ENCODE data around the gene ELL2.

Gene ELL2

DNA sequence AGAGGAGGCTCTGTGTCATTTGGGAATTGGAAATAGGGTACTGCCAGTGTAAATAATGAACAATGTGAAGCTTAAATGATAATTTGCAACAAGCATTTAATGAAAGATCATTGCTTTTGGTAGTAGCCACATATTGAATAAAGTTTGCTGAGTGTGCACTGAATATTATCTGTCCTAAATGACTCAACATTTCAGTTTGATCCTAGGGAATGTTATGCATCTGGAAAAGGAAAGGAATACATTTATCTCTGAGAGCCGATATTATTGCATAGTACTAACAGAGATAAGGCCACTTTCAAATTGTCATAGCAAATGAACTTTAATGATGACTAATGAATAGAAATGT is 8.7 kb upstream of the ELL2 start (continued):
- TF ChIP-seq, protein P1, sequence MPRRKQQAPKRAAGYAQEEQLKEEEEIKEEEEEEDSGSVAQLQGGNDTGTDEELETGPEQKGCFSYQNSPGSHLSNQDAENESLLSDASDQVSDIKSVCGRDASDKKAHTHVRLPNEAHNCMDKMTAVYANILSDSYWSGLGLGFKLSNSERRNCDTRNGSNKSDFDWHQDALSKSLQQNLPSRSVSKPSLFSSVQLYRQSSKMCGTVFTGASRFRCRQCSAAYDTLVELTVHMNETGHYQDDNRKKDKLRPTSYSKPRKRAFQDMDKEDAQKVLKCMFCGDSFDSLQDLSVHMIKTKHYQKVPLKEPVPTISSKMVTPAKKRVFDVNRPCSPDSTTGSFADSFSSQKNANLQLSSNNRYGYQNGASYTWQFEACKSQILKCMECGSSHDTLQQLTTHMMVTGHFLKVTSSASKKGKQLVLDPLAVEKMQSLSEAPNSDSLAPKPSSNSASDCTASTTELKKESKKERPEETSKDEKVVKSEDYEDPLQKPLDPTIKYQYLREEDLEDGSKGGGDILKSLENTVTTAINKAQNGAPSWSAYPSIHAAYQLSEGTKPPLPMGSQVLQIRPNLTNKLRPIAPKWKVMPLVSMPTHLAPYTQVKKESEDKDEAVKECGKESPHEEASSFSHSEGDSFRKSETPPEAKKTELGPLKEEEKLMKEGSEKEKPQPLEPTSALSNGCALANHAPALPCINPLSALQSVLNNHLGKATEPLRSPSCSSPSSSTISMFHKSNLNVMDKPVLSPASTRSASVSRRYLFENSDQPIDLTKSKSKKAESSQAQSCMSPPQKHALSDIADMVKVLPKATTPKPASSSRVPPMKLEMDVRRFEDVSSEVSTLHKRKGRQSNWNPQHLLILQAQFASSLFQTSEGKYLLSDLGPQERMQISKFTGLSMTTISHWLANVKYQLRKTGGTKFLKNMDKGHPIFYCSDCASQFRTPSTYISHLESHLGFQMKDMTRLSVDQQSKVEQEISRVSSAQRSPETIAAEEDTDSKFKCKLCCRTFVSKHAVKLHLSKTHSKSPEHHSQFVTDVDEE (CRISPR knock-in tag; IDR thresholded peaks at IDR 0.05): no peak
- TF ChIP-seq ESRRG (CRISPR knock-in tag; IDR thresholded peaks at IDR 0.05): no peak

DNA sequence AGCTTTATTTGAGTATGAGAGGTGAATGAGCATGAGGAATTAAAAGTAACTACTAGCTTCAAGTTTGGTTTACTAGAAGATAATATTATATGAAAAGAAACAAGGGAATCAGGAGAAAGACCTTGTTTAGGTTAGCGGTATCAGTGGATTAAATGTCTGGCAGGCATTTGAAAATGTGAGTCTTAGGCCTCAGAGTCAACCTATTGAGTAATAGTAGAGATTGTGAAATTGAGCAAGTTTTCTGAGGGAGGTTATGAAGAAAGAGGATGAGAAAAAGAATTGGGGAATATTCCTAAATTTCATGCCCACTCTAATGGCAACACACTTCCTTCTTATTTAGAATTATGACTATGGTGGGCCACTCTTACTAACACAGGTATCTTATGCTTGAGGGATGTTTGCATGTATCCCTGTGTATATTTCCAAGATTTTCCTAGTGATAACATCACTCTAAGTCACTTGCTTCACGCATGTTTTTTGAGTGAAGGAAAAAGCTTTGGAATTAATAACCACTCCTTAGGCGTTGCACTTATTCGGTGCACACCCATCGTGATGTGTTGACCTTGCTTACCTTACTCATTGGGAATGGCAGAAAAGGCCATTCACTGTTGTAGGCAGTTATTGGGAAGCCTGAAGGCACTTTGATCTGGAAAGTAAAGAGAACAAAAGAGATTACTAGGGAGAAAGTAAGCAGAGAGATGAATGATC is 8.2 kb upstream of the ELL2 start:
- ATAC-seq: no peak
- no peak for TF ChIP-seq OSR1 (CRISPR knock-in tag; IDR thresholded peaks at IDR 0.05)

DNA sequence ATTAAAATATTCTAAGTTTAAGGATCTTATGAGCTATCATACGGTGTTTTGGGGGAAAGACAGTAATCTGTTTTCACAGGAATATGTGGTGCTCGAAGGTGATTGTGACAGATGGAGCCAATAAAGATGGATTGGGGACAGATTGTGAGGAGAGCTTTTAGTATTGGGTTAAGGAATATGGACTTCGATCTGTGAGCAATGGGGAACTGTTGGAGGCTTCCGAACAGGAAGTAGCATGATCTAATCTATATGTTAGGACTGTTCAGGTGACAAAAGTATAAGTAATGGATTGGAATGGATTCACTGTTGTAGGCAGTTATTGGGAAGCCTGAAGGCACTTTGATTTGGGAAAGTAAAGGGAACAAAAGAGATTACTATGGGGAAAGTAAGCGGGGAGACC is 7.4 kb upstream of the ELL2 start:
- no peak for ATAC-seq
- TF ChIP-seq TOX (CRISPR knock-in tag; IDR thresholded peaks at IDR 0.05; ENCODE audit: borderline replicate concordance) (no peak), OSR1 (CRISPR knock-in tag; IDR thresholded peaks at IDR 0.05) (no peak), SNAI2 (CRISPR knock-in tag; IDR thresholded peaks at IDR 0.05) (no peak), CSDC2 (CRISPR knock-in tag; IDR thresholded peaks at IDR 0.05) (no peak), ZNF565 (CRISPR knock-in tag; conservative IDR thresholded peaks at IDR 0.05; ENCODE audit: low read depth) (no peak), GLIS3 (CRISPR knock-in tag; IDR thresholded peaks at IDR 0.05) (no peak), ZNF70 (CRISPR knock-in tag; IDR thresholded peaks at IDR 0.05) (no peak)

DNA sequence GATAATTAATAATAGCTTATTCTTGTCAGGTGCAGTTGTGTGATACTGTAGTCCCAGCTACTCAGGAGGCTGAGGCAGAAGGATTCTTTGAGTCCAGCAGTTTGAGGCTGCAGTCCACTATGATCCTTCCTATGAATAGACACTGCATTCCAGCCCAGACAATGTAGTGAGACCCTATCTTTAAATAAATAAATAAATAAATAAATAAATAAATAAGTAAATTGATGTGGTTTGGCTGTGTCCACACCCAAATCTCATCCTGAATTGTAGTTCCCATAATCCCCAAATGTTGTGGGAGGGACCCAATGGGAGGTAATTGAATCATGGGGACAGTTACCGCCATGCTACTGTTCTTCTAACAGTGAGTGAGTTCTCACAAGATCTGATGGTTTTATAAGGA is 5.6 kb upstream of the ELL2 start:
- TF ChIP-seq TOX (CRISPR knock-in tag; IDR thresholded peaks at IDR 0.05; ENCODE audit: borderline replicate concordance): no peak
- TF ChIP-seq, protein P2, sequence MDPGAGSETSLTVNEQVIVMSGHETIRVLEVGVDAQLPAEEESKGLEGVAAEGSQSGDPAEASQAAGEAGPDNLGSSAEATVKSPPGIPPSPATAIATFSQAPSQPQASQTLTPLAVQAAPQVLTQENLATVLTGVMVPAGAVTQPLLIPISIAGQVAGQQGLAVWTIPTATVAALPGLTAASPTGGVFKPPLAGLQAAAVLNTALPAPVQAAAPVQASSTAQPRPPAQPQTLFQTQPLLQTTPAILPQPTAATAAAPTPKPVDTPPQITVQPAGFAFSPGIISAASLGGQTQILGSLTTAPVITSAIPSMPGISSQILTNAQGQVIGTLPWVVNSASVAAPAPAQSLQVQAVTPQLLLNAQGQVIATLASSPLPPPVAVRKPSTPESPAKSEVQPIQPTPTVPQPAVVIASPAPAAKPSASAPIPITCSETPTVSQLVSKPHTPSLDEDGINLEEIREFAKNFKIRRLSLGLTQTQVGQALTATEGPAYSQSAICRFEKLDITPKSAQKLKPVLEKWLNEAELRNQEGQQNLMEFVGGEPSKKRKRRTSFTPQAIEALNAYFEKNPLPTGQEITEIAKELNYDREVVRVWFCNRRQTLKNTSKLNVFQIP (CRISPR knock-in tag; IDR thresholded peaks at IDR 0.05; ENCODE audit: borderline replicate concordance, low read depth): no peak
- TF ChIP-seq, protein P3, sequence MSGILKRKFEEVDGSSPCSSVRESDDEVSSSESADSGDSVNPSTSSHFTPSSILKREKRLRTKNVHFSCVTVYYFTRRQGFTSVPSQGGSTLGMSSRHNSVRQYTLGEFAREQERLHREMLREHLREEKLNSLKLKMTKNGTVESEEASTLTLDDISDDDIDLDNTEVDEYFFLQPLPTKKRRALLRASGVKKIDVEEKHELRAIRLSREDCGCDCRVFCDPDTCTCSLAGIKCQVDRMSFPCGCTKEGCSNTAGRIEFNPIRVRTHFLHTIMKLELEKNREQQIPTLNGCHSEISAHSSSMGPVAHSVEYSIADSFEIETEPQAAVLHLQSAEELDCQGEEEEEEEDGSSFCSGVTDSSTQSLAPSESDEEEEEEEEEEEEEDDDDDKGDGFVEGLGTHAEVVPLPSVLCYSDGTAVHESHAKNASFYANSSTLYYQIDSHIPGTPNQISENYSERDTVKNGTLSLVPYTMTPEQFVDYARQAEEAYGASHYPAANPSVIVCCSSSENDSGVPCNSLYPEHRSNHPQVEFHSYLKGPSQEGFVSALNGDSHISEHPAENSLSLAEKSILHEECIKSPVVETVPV (CRISPR knock-in tag; IDR thresholded peaks at IDR 0.05): no peak
- TF ChIP-seq ZNF70 (CRISPR knock-in tag; IDR thresholded peaks at IDR 0.05): no peak
- TF ChIP-seq RARB (CRISPR knock-in tag; IDR thresholded peaks at IDR 0.05): no peak
- TF ChIP-seq CSDC2 (CRISPR knock-in tag; IDR thresholded peaks at IDR 0.05): no peak
- TF ChIP-seq ISL1 (CRISPR knock-in tag; IDR thresholded peaks at IDR 0.05): no peak
- TF ChIP-seq ESRRG (CRISPR knock-in tag; IDR thresholded peaks at IDR 0.05): no peak
- TF ChIP-seq, protein P1 (CRISPR knock-in tag; IDR thresholded peaks at IDR 0.05): no peak
- no peak for TF ChIP-seq ARNTL (CRISPR knock-in tag; IDR thresholded peaks at IDR 0.05; ENCODE audit: borderline replicate concordance, low read depth)
- no peak for TF ChIP-seq ZNF565 (CRISPR knock-in tag; conservative IDR thresholded peaks at IDR 0.05; ENCODE audit: low read depth)
- TF ChIP-seq ZFP30 (CRISPR knock-in tag; IDR thresholded peaks at IDR 0.05): no peak
- no peak for ATAC-seq

DNA sequence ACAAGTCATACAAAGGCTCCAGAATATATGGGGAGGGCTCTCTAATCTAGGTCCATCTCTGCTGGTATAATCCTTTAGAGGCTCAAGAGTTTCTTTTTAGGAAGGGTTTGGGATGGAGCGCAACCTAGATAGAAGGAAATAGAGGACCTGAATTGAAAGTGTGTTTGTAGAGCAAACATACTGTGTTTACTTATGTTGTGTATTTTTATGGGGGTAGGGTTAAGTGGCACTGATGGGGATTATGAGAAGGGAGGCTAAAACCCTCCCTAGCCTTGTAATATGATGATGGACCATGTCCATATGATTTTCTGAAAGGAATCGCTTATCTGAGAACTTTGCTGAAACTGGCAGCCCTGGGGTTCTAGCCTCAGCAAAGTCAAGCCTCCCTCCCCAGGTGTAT is 4.4 kb upstream of the ELL2 start:
- TF ChIP-seq, protein P2 (CRISPR knock-in tag; IDR thresholded peaks at IDR 0.05; ENCODE audit: borderline replicate concordance, low read depth): no peak
- no peak for TF ChIP-seq SNAI2 (CRISPR knock-in tag; IDR thresholded peaks at IDR 0.05)
- TF ChIP-seq OSR1 (CRISPR knock-in tag; IDR thresholded peaks at IDR 0.05): no peak
- TF ChIP-seq ARNTL (CRISPR knock-in tag; IDR thresholded peaks at IDR 0.05; ENCODE audit: borderline replicate concordance, low read depth): no peak
- TF ChIP-seq, protein P4, sequence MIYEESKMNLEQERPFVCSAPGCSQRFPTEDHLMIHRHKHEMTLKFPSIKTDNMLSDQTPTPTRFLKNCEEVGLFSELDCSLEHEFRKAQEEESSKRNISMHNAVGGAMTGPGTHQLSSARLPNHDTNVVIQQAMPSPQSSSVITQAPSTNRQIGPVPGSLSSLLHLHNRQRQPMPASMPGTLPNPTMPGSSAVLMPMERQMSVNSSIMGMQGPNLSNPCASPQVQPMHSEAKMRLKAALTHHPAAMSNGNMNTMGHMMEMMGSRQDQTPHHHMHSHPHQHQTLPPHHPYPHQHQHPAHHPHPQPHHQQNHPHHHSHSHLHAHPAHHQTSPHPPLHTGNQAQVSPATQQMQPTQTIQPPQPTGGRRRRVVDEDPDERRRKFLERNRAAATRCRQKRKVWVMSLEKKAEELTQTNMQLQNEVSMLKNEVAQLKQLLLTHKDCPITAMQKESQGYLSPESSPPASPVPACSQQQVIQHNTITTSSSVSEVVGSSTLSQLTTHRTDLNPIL (CRISPR knock-in tag; IDR thresholded peaks at IDR 0.05; ENCODE audit: low read depth): no peak

More for the DNA sequence above, 4.4 kb upstream of the ELL2 start:
- no peak for ATAC-seq
